Measurements from ENCODE around the gene MAT1A.

DNA sequence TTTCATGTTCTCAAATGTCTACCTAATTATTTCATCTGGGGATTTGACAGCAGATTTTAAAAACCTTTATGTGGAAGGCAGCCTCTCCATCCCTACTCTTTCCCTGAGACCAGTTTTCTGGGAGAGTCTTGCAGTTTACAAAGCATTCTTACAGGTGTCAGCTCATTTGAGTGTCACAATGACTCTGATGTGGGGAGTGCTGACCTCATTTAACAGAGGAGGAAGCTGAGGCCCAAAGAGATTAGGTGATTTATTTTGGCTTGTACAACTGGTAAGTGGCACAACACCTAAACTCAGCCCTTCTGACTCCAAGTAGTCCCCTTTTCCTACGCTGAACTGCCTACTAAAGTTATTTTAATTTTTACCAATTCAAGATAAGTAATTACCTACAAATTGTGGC is 33.3 kb upstream of the MAT1A start:
- TF ChIP-seq CTCF (IDR thresholded peaks at IDR 0.05; ENCODE audit: insufficient read depth, low read depth, low read length) (no peak), EZH2 (IDR thresholded peaks at IDR 0.05; ENCODE audit: insufficient read depth, low read length) (no peak)
